ENCODE data around the gene SLC22A13.
"Not testable (repeated sequence)": the region's sequence is repeated elsewhere in the genome, so short reads cannot be mapped to it uniquely, and the experiment has no call there.

SLC22A13 gene

GRCh38 chr3:38264779-38265178 lies 833 bp upstream of the SLC22A13 start:
- no peak for DNase-seq

- DNase-seq = no peak
Observed at GRCh38 chr3:38266810-38267209, 1.2 kb downstream of the SLC22A13 start.

- DNase-seq = no peak
Observed at GRCh38 chr3:38267662-38268061, 2.0 kb downstream of the SLC22A13 start.

GRCh38 chr3:38268087-38268486 lies 2.5 kb downstream of the SLC22A13 start:
- DNase-seq = no peak

- no peak for DNase-seq
Observed at GRCh38 chr3:38268522-38268921, 2.9 kb downstream of the SLC22A13 start.

- DNase-seq = no peak
Observed at GRCh38 chr3:38270606-38271005, 5.0 kb downstream of the SLC22A13 start.

GRCh38 chr3:38271553-38271952 lies 5.9 kb downstream of the SLC22A13 start:
- DNase-seq = no peak

GRCh38 chr3:38274864-38275649 lies 9.4 kb downstream of the SLC22A13 start:
- no peak for DNase-seq

- DNase-seq = no peak
Observed at GRCh38 chr3:38275658-38276057, 10.0 kb downstream of the SLC22A13 start.

- no peak for DNase-seq
Observed at GRCh38 chr3:38276081-38276916, 10.7 kb downstream of the SLC22A13 start.

GRCh38 chr3:38276917-38277630 lies 11.5 kb downstream of the SLC22A13 start:
- DNase-seq = no peak

- DNase-seq = no peak
Observed at GRCh38 chr3:38278841-38279240, 13.2 kb downstream of the SLC22A13 start.

GRCh38 chr3:38281895-38282686 lies 16.5 kb downstream of the SLC22A13 start, which contains the start of gene SLC22A14:
Gene SLC22A14 (plus strand): TSS chr3:38282294. CDS start chr3:38306027, 23,733 bp downstream.
- no peak for DNase-seq

- DNase-seq = no peak
Observed at GRCh38 chr3:38283810-38284755, 18.5 kb downstream of the SLC22A13 start.

GRCh38 chr3:38284756-38285150 lies 19.1 kb downstream of the SLC22A13 start:
- no peak for DNase-seq

- not testable (repeated sequence) for DNase-seq
Observed at GRCh38 chr3:38289286-38290217, 23.9 kb downstream of the SLC22A13 start.

- not testable (repeated sequence) for DNase-seq
Observed at GRCh38 chr3:38297053-38297452, 31.4 kb downstream of the SLC22A13 start.

GRCh38 chr3:38297537-38297936 lies 31.9 kb downstream of the SLC22A13 start:
- no peak for DNase-seq

GRCh38 chr3:38297947-38298711 lies 32.5 kb downstream of the SLC22A13 start:
- peak in 1 of 2 donors; percentile 11 for DNase-seq

Measured in CD4-positive, alpha-beta T cell treated with Interleukin-4 for 1 hour (primary cell).